Liver (tissue), 9 donors: ENCODE results near the gene TULP3. TPM values are rescaled to one million over a fixed set of nuclear protein-coding genes. Genes with fewer than 3 reads are reported as not detected.
A peak's percentile ranks its signal among the peaks of the same experiment; 100 is the strongest.

Source experiments
- DNase-seq: peaks from one replicate; pipeline ENCODE4 v3.0.0-alpha.2; 2017; ENCODE audit warnings: low spot score
- H3K27ac ChIP-seq, 2 donors: one replicate each; pipeline ENCODE4 v1.7.0; 2013; ENCODE audit warnings: inconsistent platforms in 2 of 2, low read length in 2 of 2, control low read depth in 1 of 2, low read depth in 1 of 2, mild to moderate bottlenecking in 1 of 2
- H3K27me3 ChIP-seq, 4 donors: one replicate each; pipeline versions ENCODE4 v1.6.1 to v1.7.0; 2013; ENCODE audit warnings: low read length in 3 of 4, inconsistent platforms in 1 of 4, mild to moderate bottlenecking in 1 of 4, moderate library complexity in 1 of 4; ENCODE audit not compliant: control insufficient read depth in 4 of 4, insufficient read depth in 4 of 4
- H3K36me3 ChIP-seq, 4 donors: one replicate each; pipeline versions ENCODE4 v1.6.1 to v1.7.0; 2013; ENCODE audit warnings: low read length in 3 of 4, mild to moderate bottlenecking in 3 of 4, low read depth in 1 of 4, moderate library complexity in 1 of 4; ENCODE audit not compliant: control insufficient read depth in 4 of 4, insufficient read depth in 3 of 4
- H3K4me1 ChIP-seq, 4 donors: one replicate each; pipeline versions ENCODE4 v1.6.1 to v1.7.0; 2013; ENCODE audit warnings: low read length in 3 of 4, mild to moderate bottlenecking in 3 of 4, moderate library complexity in 1 of 4; ENCODE audit not compliant: control insufficient read depth in 4 of 4, insufficient read depth in 4 of 4
- H3K4me3 ChIP-seq, 3 donors: one replicate each; pipeline versions ENCODE4 v1.6.1 to v1.7.0; 2013; ENCODE audit warnings: low read length in 3 of 3, control low read depth in 1 of 3, low read depth in 1 of 3, mild to moderate bottlenecking in 1 of 3
- H3K9ac ChIP-seq, 2 donors: one replicate each; pipeline ENCODE4 v1.7.0; 2013; ENCODE audit warnings: low read length in 2 of 2, mild to moderate bottlenecking in 2 of 2, moderate library complexity in 2 of 2, control low read depth in 1 of 2, low read depth in 1 of 2
- H3K9me3 ChIP-seq, 4 donors: one replicate each; pipeline versions ENCODE4 v1.6.1 to v1.7.0; 2013; ENCODE audit warnings: low read length in 3 of 4; ENCODE audit not compliant: control insufficient read depth in 4 of 4
- EGR1 ChIP-seq, 2 donors: IDR thresholded peaks; 2 replicates each; pipeline ENCODE4 v1.6.1; 2016 to 2018; ENCODE audit warnings: antibody characterized with exemption in 2 of 2, low read depth in 2 of 2
- FOXA1 ChIP-seq: IDR thresholded peaks from 2 replicates; pipeline ENCODE4 v1.6.1; 2016; ENCODE audit warnings: antibody characterized with exemption
- FOXA2 ChIP-seq: IDR thresholded peaks from 2 replicates; pipeline ENCODE4 v1.6.1; 2016; ENCODE audit warnings: antibody characterized with exemption
- GABPA ChIP-seq, 2 donors: IDR thresholded peaks in 1 of 2; conservative IDR thresholded peaks in 1 of 2; 2 replicates each; pipeline ENCODE4 v1.6.1; 2016; ENCODE audit warnings: antibody characterized with exemption in 2 of 2, mild to moderate bottlenecking in 1 of 2, moderate library complexity in 1 of 2
- JUND ChIP-seq, 2 donors: IDR thresholded peaks; 2 replicates each; pipeline ENCODE4 v1.6.1; 2016; ENCODE audit warnings: antibody characterized with exemption in 2 of 2
- NR2F2 ChIP-seq: IDR thresholded peaks from 2 replicates; pipeline ENCODE4 v1.6.1; 2016; ENCODE audit warnings: antibody characterized with exemption
- RAD21 ChIP-seq, 2 donors: IDR thresholded peaks; 2 replicates each; pipeline ENCODE4 v1.6.1; 2016; ENCODE audit warnings: antibody characterized with exemption in 2 of 2, mild to moderate bottlenecking in 2 of 2
- REST ChIP-seq: IDR thresholded peaks from 2 replicates; pipeline ENCODE4 v1.6.1; 2016; ENCODE audit warnings: antibody characterized with exemption, mild to moderate bottlenecking
- RXRA ChIP-seq, 2 donors: IDR thresholded peaks; 2 replicates each; pipeline ENCODE4 v1.6.1; 2017 to 2018; ENCODE audit warnings: antibody characterized with exemption in 2 of 2, mild to moderate bottlenecking in 1 of 2
- TAF1 ChIP-seq: conservative IDR thresholded peaks from 2 replicates; pipeline ENCODE4 v1.6.1; 2016; ENCODE audit warnings: antibody characterized with exemption, mild to moderate bottlenecking
- WGBS: extraction: QIAGEN DNeasy Blood & Tissue Kit; methylation state at CpG from one replicate; pipeline ENCODE4 v1.1.7; 2013; 5-methylcytosine and 5-hydroxymethylcytosine counted together
- polyA plus RNA-seq, 2 donors: library from polyadenylated mRNA; stranded (reverse) in 1 of 2; unstranded in 1 of 2; fragments of 200-250 nt in 1 of 2; fragments of >200 nt in 1 of 2; fragmentation: Nextera tagmentation in 1 of 2; extraction: Ambion mirVana in 1 of 2; gene quantifications; one replicate each; pipeline versions ENCODE4 v1.2.1 to v1.2.3, GENCODE V29; 2013 to 2015
- total RNA-seq, 2 donors: library from RNA; depleted of rRNA; stranded (reverse); fragments of >200 nt; gene quantifications; one replicate each; pipeline ENCODE4 v1.2.3, GENCODE V29; 2014
- TF ChIP-seq, protein P1 (sequence below): fragments of 150-350 bp; IDR thresholded peaks from 2 replicates; pipeline ENCODE4 v1.5.1; 2017; ENCODE audit warnings: improper control_type of control experiment, low read depth, low read length; ENCODE audit not compliant: missing input control
- TF ChIP-seq, protein P2 (sequence below): IDR thresholded peaks from 2 replicates; pipeline ENCODE4 v1.6.1; 2016; ENCODE audit warnings: antibody characterized with exemption
- TF ChIP-seq, protein P3 (sequence below): IDR thresholded peaks from 2 replicates; pipeline ENCODE4 v1.6.1; 2016; ENCODE audit warnings: antibody characterized with exemption
- TF ChIP-seq, protein P4 (sequence below): IDR thresholded peaks from 2 replicates; pipeline ENCODE4 v1.6.1; 2016; ENCODE audit warnings: antibody characterized with exemption
- donor health status: healthy.
- donor health status: healthy.
- donor health status: healthy.
- donor health status: healthy.
- donor health status: healthy.

The TULP3 gene
- total and polyA plus RNA-seq, 4 donors = 3.2 to 4.8 (median 3.7) TPM

GRCh38 chr12:2844786-2845185 is 45.9 kb upstream of the TULP3 start (continued):
- TF ChIP-seq, protein P1, sequence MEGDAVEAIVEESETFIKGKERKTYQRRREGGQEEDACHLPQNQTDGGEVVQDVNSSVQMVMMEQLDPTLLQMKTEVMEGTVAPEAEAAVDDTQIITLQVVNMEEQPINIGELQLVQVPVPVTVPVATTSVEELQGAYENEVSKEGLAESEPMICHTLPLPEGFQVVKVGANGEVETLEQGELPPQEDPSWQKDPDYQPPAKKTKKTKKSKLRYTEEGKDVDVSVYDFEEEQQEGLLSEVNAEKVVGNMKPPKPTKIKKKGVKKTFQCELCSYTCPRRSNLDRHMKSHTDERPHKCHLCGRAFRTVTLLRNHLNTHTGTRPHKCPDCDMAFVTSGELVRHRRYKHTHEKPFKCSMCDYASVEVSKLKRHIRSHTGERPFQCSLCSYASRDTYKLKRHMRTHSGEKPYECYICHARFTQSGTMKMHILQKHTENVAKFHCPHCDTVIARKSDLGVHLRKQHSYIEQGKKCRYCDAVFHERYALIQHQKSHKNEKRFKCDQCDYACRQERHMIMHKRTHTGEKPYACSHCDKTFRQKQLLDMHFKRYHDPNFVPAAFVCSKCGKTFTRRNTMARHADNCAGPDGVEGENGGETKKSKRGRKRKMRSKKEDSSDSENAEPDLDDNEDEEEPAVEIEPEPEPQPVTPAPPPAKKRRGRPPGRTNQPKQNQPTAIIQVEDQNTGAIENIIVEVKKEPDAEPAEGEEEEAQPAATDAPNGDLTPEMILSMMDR = no peak
- TF ChIP-seq RAD21 (IDR thresholded peaks at IDR 0.05) (no peak), TAF1 (no peak), JUND (IDR thresholded peaks at IDR 0.05) (no peak)

- no peaks in the 10 kb centered on the region for H3K9me3 ChIP-seq
- H3K4me3 ChIP-seq = no peak overlapping the region
- no peaks in the 10 kb centered on the region for H3K27me3 ChIP-seq
- no peak for DNase-seq
- TF ChIP-seq RAD21 (IDR thresholded peaks at IDR 0.05) (no peak), NR2F2 (peak; percentile 83), GABPA (IDR thresholded peaks at IDR 0.05 in 1 of 2, conservative IDR thresholded peaks at IDR 0.05 in 1 of 2) (peak in 1 of 2 donors; percentile 58), RXRA (IDR thresholded peaks at IDR 0.05) (peak in 1 of 2 donors; percentile 21), FOXA1 (no peak)
- TF ChIP-seq, protein P2, sequence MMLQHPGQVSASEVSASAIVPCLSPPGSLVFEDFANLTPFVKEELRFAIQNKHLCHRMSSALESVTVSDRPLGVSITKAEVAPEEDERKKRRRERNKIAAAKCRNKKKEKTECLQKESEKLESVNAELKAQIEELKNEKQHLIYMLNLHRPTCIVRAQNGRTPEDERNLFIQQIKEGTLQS = no peak
- TF ChIP-seq, protein P1 = no peak
- TF ChIP-seq, protein P3, sequence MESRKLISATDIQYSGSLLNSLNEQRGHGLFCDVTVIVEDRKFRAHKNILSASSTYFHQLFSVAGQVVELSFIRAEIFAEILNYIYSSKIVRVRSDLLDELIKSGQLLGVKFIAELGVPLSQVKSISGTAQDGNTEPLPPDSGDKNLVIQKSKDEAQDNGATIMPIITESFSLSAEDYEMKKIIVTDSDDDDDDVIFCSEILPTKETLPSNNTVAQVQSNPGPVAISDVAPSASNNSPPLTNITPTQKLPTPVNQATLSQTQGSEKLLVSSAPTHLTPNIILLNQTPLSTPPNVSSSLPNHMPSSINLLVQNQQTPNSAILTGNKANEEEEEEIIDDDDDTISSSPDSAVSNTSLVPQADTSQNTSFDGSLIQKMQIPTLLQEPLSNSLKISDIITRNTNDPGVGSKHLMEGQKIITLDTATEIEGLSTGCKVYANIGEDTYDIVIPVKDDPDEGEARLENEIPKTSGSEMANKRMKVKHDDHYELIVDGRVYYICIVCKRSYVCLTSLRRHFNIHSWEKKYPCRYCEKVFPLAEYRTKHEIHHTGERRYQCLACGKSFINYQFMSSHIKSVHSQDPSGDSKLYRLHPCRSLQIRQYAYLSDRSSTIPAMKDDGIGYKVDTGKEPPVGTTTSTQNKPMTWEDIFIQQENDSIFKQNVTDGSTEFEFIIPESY = no peak
- 66% methylated on average over 6 of the region's 6 CpGs for WGBS
- peaks cover 2 to 10% (median 8%) of the 10 kb centered on the region in 4 donors for H3K4me1 ChIP-seq
- no peak overlapping the region for H3K9ac ChIP-seq
- peak overlapping the region in 1 of 2 donors; percentile 9 for H3K27ac ChIP-seq
- peaks cover 0 to 10% (median 2%) of the 10 kb centered on the region in 4 donors for H3K36me3 ChIP-seq
These were observed 45.4 kb upstream of the TULP3 start for GRCh38 chr12:2845280-2845679.

DNA sequence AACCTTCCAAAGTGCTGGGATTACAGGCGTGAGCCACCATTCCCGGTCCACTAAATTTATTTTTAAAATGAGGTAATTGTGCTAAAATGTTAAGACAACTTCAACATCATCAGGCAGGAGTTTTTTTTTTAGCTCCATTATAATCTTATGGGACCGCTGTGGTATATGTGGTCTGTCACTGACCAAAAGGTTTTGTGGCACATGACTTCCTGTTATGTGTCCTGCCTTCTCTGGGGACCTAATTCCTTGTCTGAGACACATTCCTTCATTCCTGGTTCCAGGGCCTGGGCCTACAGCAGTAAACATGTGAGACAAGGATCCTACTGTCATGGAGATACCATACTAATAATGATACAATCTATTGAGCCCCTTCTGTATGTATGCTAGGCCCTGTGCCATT is 38.8 kb upstream of the TULP3 start:
- Histone ChIP-seq H3K27ac (no peak overlapping the region), H3K9me3 (no peaks in the 10 kb centered on the region), H3K4me3 (no peak overlapping the region), H3K27me3 (no peaks in the 10 kb centered on the region), H3K4me1 (peaks cover 2 to 10% (median 8%) of the 10 kb centered on the region in 4 donors), H3K9ac (no peak overlapping the region), H3K36me3 (no peaks in the 10 kb centered on the region)
- TF ChIP-seq EGR1 (IDR thresholded peaks at IDR 0.05; ENCODE audit: low read depth in 2 of 2) = no peak
- TF ChIP-seq FOXA1 = no peak
- TF ChIP-seq NR2F2 = no peak
- TF ChIP-seq, protein P1 = no peak
- TF ChIP-seq, protein P4, sequence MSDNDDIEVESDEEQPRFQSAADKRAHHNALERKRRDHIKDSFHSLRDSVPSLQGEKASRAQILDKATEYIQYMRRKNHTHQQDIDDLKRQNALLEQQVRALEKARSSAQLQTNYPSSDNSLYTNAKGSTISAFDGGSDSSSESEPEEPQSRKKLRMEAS = no peak
- TF ChIP-seq JUND (IDR thresholded peaks at IDR 0.05) = no peak
- no peak for TF ChIP-seq FOXA2
- no peak for TF ChIP-seq TAF1
- no peak for TF ChIP-seq REST
- TF ChIP-seq RXRA (IDR thresholded peaks at IDR 0.05) = no peak
- TF ChIP-seq RAD21 (IDR thresholded peaks at IDR 0.05) = no peak
- TF ChIP-seq GABPA (IDR thresholded peaks at IDR 0.05 in 1 of 2, conservative IDR thresholded peaks at IDR 0.05 in 1 of 2) = no peak
- DNase-seq = no peak
- 98% methylated on average over 3 of the region's 3 CpGs for WGBS
